ENCODE data around the gene TP53INP2. TPM values are rescaled to one million over a fixed set of nuclear protein-coding genes. Genes with fewer than 3 reads are reported as not detected.
A peak's percentile ranks its signal among the peaks of the same experiment; 100 is the strongest.
"Not testable (repeated sequence)": the region's sequence is repeated elsewhere in the genome, so short reads cannot be mapped to it uniquely, and the experiment has no call there.

TP53INP2 gene
- total RNA-seq, 1 donor from 2014 or later: 10.9 TPM

GRCh38 chr20:34705397-34706301 lies 1.5 kb downstream of the TP53INP2 start:
- DNase-seq (ENCODE audit: low read depth): peak; percentile 50

- no peak for DNase-seq (ENCODE audit: low read depth)
Observed at GRCh38 chr20:34706302-34706875, 2.2 kb downstream of the TP53INP2 start.

- DNase-seq (ENCODE audit: low read depth): no peak
Observed at GRCh38 chr20:34706912-34707784, 3.0 kb downstream of the TP53INP2 start.

- DNase-seq (ENCODE audit: low read depth): peak; percentile 11
Observed at GRCh38 chr20:34708621-34709043, 4.5 kb downstream of the TP53INP2 start.

GRCh38 chr20:34709044-34709830 lies 5.1 kb downstream of the TP53INP2 start:
- DNase-seq (ENCODE audit: low read depth): peak; percentile 32

GRCh38 chr20:34709831-34710567 lies 5.9 kb downstream of the TP53INP2 start:
- peak; percentile 35 for DNase-seq (ENCODE audit: low read depth)

- DNase-seq (ENCODE audit: low read depth): no peak
Observed at GRCh38 chr20:34710568-34710839, 6.4 kb downstream of the TP53INP2 start.

GRCh38 chr20:34710861-34711574 lies 6.9 kb downstream of the TP53INP2 start:
- no peak for DNase-seq (ENCODE audit: low read depth)

GRCh38 chr20:34711813-34712430 lies 7.8 kb downstream of the TP53INP2 start:
- DNase-seq (ENCODE audit: low read depth): no peak

- DNase-seq (ENCODE audit: low read depth): peak; percentile 19
Observed at GRCh38 chr20:34712525-34713192, 8.5 kb downstream of the TP53INP2 start.

GRCh38 chr20:34713194-34713943 lies 9.2 kb downstream of the TP53INP2 start:
- peak; percentile 90 for DNase-seq (ENCODE audit: low read depth)

GRCh38 chr20:34713944-34714515 lies 9.9 kb downstream of the TP53INP2 start:
- DNase-seq (ENCODE audit: low read depth): not testable (repeated sequence)

GRCh38 chr20:34715384-34715783 lies 11.2 kb downstream of the TP53INP2 start:
- DNase-seq (ENCODE audit: low read depth): no peak

GRCh38 chr20:34716921-34717229 lies 12.7 kb downstream of the TP53INP2 start:
- DNase-seq (ENCODE audit: low read depth): no peak

- peak; percentile 9 for DNase-seq (ENCODE audit: low read depth)
Observed at GRCh38 chr20:34717230-34718095, 13.3 kb downstream of the TP53INP2 start.

- not testable (repeated sequence) for DNase-seq (ENCODE audit: low read depth)
Observed at GRCh38 chr20:34719242-34720017, 15.3 kb downstream of the TP53INP2 start.

Measured in renal cortical epithelial cell (primary cell).